GM06990 (cell line): Measurements from ENCODE around the gene NCK2.
A peak's percentile ranks its signal among the peaks of the same experiment; 100 is the strongest.

Experiments used
- DNase-seq: peaks from one replicate; pipeline ENCODE4 v3.0.0-alpha.2; 2011; ENCODE audit not compliant: insufficient read length; ENCODE audit errors: extremely low read depth
- H3K27me3 ChIP-seq: replicated peaks from 2 replicates; pipeline ENCODE4 v1.6.0; 2011; ENCODE audit warnings: low read length; ENCODE audit not compliant: control insufficient read depth, insufficient read depth
- H3K36me3 ChIP-seq: 2 replicates; pipeline ENCODE4 v1.5.1; 2011; ENCODE audit warnings: low read length; ENCODE audit not compliant: control insufficient read depth, insufficient read depth
- H3K4me3 ChIP-seq: replicated peaks from 2 replicates; pipeline ENCODE4 v1.5.1; 2011; ENCODE audit warnings: low read depth, mild to moderate bottlenecking, control low read depth, low read length
- TF ChIP-seq, protein P1 (sequence below): IDR thresholded peaks from 2 replicates; pipeline ENCODE4 v1.5.1; 2011; ENCODE audit warnings: low read length, control low read depth, mild to moderate bottlenecking, inconsistent platforms; ENCODE audit not compliant: insufficient read depth, poor library complexity, severe bottlenecking

NCK2 gene

DNA sequence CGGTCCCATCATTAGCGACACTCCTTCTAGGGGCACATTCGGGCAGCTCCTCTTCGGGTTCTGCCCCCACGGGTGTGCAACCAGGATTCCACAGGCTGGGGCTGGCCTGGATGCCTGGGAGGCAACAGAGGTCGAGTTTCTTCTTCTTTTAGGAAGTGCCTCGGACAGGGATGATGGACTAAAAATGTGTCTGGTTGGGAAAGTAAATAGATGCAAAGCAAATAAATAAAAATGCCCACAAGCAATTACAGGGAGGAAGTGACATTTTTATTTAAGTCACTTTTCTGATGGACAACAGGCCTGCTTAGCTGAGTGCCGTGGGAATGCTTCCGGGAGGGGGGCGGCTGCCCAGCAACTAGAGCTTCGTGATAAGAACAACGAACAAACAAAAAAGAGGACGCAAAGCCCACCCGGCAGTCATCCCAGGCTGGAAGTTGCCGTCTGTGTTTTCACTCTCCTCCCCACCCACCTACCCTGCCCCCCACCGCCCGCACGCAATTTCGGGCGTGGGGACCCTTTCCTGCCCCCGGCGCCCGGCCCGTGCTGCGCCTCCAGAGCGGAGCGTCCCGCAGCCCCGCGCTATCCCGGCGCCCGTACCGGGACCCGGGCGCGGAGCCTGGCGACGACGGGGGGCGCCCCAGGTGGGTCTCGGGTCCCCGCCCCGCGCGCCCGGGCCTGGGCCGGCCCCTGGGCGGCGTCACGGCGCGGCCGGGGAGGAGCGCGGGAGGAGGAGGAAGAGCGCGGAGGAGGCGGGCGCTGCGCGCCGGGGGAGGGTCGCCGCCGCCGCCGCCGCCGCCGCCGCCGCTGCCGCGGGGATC, 412 bp upstream of the NCK2 start:
- DNase-seq, result peak; percentile 74
- Histone ChIP-seq H3K4me3 (peak overlapping the region; percentile 67), H3K36me3 (no peaks in the 10 kb centered on the region), H3K27me3 (no peaks in the 10 kb centered on the region)
- TF ChIP-seq, protein P1, sequence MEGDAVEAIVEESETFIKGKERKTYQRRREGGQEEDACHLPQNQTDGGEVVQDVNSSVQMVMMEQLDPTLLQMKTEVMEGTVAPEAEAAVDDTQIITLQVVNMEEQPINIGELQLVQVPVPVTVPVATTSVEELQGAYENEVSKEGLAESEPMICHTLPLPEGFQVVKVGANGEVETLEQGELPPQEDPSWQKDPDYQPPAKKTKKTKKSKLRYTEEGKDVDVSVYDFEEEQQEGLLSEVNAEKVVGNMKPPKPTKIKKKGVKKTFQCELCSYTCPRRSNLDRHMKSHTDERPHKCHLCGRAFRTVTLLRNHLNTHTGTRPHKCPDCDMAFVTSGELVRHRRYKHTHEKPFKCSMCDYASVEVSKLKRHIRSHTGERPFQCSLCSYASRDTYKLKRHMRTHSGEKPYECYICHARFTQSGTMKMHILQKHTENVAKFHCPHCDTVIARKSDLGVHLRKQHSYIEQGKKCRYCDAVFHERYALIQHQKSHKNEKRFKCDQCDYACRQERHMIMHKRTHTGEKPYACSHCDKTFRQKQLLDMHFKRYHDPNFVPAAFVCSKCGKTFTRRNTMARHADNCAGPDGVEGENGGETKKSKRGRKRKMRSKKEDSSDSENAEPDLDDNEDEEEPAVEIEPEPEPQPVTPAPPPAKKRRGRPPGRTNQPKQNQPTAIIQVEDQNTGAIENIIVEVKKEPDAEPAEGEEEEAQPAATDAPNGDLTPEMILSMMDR, result no peak

DNA sequence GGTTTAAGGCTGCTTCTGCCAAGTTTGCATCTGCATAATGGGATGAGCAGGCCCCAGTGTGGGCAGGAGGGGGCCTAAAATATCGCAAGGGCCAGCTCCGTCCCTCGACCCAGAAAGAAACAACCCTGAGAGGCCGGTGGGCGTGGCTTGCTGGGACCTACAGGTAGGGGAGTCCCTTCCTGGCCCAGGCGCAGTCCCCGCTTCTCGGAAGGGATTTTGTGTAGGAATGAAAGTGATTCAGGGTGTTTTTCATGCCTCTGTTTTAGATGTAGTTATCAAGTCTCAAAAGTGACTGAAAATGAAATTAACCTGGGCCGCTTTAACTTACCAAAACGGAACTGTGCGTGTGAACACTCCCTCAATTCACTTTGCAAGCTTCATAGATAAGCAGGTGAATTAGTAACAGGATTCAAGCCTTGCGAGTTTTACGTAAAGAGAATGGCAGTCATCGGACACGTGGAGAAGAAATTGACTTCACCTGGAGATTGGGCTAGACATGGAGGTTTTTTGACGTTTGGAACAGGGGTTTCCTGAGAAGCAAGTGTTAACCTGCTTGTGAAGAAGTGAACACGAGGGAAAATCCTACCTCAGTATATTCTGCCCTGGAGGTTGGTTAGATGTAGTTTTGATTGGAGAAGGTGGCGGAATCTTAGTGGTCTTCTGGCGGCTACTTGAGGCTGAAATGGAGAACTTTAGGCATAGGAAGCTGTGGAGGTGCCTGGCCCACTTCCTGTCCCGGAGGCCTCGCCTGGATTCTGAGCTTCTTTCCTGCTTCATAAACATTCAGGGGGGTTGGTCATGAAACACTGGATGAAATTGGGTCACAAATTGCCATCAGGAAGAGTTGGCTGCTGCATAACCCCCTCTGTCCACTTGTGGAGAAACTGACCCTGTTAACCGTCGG, 1.7 kb downstream of the NCK2 start:
- TF ChIP-seq, protein P1, result no peak
- peak; percentile 72 for DNase-seq
- Histone ChIP-seq H3K27me3 (no peaks in the 10 kb centered on the region), H3K4me3 (peak overlapping the region; percentile 78), H3K36me3 (no peaks in the 10 kb centered on the region; the same call in 1 of the 2 replicates)

- H3K36me3 ChIP-seq, result no peaks in the 10 kb centered on the region; the same call in 1 of the 2 replicates
- TF ChIP-seq, protein P1, result no peak
- peak overlapping the region; percentile 78 for H3K4me3 ChIP-seq
- H3K27me3 ChIP-seq, result no peaks in the 10 kb centered on the region
- DNase-seq, result no peak
Measured at GRCh38 chr2:105747254-105747894, 2.7 kb downstream of the NCK2 start.

DNA sequence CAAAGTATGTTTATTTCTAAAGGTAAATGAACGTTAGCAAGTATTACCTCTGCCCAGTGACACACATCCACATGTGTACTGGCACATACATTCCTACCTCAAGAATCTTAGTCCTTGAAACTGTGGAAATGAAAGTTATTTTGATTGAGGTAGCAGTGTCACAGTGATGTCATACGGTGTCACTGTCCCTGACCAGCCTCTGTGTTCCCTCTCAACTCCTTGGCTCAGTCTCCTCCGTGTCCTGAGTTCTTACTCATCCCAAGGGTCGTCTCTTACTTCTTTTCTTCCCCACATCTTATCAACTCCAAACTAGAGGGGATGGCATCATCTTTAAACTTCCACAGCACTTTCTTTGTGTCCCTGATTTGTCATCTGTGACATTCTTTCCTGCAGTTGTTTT, 3.3 kb downstream of the NCK2 start:
- H3K27me3 ChIP-seq, result no peaks in the 10 kb centered on the region
- DNase-seq, result no peak
- H3K4me3 ChIP-seq, result peak overlapping the region; percentile 78
- no peaks in the 10 kb centered on the region; the same call in 1 of the 2 replicates for H3K36me3 ChIP-seq
- TF ChIP-seq, protein P1, result no peak

GRCh38 chr2:105748566-105748965, 3.9 kb downstream of the NCK2 start:
- Histone ChIP-seq H3K36me3 (no peaks in the 10 kb centered on the region; the same call in 1 of the 2 replicates), H3K27me3 (no peaks in the 10 kb centered on the region), H3K4me3 (no peak overlapping the region)
- no peak for DNase-seq
- TF ChIP-seq, protein P1, result peak; percentile 40
